Body of pancreas (tissue), 4 donors: ENCODE data around the gene CAP1.

ENCODE experiments used
- POLR2A ChIP-seq, 3 donors: fragments of 450-650 bp; IDR thresholded peaks; one replicate each; pipeline ENCODE4 v1.6.1; 2016; ENCODE audit warnings: antibody characterized with exemption in 3 of 3, mild to moderate bottlenecking in 2 of 3
- TF ChIP-seq, protein P1 (sequence below), 7 experiments: fragments of 450-650 bp in 4 of 7; fragments of 200-600 bp in 3 of 7; sonication (generic) in 3 of 7; IDR thresholded peaks; one replicate each; pipeline ENCODE4 v1.5.1; 2016 to 2019; ENCODE audit warnings: antibody characterized with exemption in 7 of 7

DNA sequence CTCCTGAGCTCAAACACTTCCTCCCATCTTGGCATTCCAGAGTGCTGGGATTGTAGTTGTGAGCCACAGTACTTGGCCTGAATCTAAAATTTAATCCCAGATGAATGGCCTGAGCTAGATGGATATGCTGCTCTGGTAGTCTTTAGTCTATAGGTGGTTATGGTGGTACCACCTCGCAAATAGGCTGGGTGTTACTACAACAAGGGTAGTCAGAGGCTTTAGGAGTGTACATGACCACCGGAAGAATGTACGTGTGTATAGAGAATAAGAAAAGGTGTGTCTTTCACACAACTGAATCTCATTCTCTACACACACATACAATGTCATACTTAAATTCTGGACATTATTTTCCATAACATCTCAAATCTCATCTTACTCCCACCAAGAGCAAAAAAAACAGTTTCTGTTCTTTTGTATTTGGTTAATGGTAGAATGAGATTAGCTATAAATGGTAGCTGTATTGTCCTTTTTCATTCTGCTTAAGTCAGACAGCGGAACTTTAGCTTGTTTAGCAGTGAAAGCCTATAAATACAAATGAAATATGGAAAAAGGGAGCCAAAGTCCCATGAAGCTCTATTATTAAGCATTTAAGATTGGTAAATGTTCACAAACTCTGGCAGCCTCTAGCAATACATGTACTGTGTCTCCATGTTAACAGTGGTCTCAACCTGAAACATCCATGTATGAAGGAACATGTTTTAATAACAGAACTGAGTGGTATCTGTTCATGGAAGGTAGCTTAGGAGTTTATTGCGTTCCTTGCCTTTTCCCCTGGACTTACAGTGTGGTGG is 16.2 kb downstream of the CAP1 start:
- TF ChIP-seq POLR2A (IDR thresholded peaks at IDR 0.05), result no peak
- TF ChIP-seq, protein P1, sequence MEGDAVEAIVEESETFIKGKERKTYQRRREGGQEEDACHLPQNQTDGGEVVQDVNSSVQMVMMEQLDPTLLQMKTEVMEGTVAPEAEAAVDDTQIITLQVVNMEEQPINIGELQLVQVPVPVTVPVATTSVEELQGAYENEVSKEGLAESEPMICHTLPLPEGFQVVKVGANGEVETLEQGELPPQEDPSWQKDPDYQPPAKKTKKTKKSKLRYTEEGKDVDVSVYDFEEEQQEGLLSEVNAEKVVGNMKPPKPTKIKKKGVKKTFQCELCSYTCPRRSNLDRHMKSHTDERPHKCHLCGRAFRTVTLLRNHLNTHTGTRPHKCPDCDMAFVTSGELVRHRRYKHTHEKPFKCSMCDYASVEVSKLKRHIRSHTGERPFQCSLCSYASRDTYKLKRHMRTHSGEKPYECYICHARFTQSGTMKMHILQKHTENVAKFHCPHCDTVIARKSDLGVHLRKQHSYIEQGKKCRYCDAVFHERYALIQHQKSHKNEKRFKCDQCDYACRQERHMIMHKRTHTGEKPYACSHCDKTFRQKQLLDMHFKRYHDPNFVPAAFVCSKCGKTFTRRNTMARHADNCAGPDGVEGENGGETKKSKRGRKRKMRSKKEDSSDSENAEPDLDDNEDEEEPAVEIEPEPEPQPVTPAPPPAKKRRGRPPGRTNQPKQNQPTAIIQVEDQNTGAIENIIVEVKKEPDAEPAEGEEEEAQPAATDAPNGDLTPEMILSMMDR (IDR thresholded peaks at IDR 0.05), result no peak
